Activated T-helper 9 cell treated with anti-CD3 and anti-CD28 coated beads, Interleukin-2, amount 50 U/mL, for 16 hours (primary cell): ENCODE data around the gene ANKRD65.
"Not testable (repeated sequence)": the region's sequence is repeated elsewhere in the genome, so short reads cannot be mapped to it uniquely, and the experiment has no call there.

Experiments used
- DNase-seq: peaks from one replicate; pipeline ENCODE4 v3.0.0-alpha.2; 2020; ENCODE audit warnings: low read depth

ANKRD65 gene

DNA sequence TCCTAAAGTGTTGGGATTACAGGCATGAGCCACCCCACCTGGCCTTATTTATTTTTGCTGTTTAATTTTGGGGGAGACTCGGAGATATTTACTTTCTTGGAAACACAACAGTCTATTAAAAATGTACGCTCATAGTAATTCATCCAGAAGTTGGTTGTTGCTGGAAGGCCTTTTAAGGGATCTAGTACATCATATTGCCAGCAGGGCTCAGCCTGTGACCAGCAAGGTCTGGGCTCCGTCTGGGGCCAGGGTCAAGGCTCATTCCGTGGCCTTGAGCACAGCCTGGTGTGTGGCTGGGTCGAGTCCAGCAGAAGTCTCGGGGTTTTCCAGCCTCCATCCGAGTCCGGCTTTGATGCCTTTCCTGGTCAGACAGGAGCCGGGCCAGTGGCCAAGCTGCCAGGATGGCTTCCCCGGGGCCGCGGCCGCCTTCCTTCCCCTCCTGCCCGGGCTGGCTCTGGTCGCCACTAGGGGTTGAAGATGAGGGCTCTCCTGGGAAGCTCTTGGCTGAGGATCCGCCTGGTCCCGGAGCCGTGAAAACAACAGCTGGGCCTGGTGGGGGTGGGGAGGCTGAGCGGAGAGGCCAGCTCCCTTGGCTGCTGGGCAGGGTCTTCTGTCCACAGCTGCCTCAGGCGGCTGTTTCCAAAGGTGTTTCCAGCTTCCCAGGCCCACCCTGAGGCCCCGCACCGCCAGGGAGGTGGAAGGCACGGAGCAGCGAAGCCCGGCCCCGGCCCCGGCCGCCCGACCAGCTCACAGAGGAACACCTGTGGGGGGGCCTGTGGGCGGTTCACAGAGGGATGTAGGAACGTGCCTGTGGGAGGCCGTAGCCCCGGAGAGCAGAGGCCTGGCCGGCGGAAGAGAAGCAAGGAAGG, 9.3 kb upstream of the ANKRD65 start:
- no peak for DNase-seq

DNA sequence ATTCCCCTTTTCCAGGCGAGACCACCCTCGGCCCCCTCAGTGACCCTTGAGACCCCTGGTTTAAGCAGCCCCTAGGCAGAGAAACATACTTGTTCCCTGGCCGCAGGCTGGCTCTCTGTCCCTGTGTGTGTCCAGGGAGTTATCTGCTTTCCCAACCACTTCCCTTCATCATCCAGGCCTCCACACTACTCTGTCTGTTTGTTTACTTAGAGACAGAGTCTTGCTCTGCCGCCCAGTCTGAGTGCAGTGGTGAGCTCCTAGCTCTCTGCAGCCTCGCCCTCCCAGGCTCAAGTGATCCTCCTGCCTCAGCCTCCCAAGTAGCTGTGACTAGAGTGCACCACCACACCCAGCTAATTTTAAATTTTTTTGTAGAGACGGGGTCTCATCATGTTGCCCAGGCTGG, 8.6 kb upstream of the ANKRD65 start:
- no peak for DNase-seq

DNA sequence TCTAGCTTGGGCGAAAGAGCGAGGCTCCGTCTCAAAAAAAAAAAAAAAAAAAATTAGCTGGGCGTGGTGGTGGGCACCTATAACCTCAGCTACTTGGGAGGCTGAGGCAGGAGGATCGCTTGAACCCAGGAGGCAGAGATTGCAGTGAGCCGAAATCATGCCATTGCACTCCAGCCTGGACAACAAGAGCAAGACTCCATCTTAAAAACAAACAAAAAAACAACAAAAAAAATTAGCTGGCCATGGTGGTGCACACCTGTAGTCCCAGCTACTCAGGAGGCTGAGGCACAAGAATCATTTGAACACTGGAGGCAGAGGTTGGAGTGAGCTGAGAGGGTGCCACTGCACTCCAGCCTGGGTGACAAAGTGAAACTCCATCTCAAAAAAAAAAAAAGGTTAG, 7.9 kb upstream of the ANKRD65 start:
- DNase-seq: not testable (repeated sequence)

DNA sequence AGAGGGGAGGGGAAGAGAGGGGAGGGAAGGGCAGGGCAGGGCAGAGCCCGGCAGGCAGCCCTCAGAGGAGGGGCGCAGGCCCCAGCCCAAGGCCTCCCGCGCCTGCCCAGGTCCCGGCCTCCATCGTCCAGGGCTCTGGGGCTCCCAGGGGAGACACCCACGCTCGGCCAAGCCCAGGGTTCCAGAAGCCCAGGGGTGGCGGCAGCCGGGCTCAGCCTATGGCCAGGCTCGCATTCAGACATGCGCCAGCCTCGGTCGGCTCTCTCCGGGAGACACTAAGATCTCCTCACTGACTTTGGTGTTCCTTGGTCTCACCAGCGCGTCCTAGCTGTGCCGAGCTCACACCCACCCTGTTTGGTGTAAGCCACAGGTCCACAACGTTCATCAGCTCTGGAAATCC, 7.1 kb upstream of the ANKRD65 start:
- DNase-seq: no peak

DNA sequence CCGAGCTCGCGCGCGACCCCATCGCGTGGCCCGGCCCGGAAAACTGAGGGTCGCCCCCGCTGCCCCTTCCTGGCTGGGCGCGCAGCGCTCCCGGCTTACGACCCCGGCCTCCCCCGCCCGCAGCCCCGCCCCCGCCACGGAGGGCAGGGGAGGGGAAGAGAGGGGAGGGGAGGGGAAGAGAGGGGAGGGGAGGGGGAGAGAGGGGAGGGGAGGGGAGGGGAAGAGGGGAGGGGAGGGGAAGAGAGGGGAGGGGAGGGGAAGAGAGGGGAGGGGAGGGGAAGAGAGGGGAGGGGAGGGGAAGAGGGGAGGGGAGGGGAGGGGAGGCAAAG, 6.7 kb upstream of the ANKRD65 start:
- DNase-seq: no peak

DNA sequence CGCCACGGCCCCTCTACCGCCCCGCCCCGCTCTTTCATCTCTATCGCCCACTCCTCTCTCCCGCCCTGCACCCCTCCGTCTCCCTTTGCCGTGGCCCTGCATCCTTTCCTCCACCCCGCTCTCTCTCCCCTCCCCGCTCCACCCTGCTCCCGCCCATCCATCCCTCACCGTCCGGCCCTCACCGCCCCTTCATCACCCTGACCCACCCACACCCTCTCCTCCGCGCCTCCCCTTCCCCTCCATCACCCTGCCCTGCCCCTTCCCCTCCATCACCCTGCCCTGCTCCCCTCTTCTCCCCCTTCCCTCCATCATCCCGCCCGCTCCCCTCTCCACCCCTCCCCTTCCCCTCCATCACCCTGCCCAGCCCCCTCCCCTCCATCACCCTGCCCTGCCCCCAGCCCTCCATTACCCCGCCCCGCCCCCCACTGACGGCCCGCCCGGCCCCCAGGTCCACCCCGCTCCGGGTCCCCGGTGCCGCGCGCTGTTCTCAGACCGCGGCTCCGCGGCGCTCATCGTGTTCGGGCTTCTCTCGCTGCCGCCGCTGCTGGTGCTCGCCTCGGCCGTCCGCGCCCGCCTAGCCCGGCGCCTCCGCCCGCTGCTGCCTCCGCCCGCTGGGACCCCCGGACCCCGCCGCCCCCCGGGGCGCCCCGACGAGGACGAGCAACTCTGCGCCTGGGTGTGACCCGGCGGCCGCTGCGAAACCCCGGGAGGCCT, 6.2 kb upstream of the ANKRD65 start:
- no peak for DNase-seq

DNA sequence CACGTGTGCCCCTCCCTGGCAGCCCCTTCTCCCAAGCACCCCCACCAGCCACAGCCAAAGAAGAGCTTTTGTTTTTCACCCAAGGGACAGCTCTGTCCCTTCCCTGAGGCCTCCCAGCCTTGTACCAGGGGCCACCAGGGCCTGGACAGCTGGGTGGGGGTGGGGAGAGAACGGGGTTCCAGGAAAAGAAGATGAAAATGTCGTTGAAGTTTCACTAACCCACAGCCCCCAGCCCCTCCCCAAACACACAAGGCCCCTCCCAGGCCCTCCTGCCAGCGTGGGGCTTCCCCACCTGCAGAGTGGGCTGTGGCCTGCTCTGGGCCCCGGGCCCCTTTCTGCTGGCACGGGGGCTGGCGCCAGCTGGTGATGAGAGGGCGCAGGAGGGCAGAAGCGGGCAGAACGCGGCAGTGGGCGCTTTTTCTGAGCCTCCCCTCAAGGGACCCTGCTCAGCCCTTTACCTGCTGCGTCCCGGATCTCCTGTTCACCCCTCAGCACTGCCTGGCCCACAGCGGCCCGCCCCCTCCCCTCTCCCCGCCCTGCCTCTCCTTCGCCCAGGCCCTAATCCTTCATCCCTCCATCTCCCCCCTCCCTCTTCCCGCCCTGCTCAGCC, 5.5 kb upstream of the ANKRD65 start:
- no peak for DNase-seq

DNA sequence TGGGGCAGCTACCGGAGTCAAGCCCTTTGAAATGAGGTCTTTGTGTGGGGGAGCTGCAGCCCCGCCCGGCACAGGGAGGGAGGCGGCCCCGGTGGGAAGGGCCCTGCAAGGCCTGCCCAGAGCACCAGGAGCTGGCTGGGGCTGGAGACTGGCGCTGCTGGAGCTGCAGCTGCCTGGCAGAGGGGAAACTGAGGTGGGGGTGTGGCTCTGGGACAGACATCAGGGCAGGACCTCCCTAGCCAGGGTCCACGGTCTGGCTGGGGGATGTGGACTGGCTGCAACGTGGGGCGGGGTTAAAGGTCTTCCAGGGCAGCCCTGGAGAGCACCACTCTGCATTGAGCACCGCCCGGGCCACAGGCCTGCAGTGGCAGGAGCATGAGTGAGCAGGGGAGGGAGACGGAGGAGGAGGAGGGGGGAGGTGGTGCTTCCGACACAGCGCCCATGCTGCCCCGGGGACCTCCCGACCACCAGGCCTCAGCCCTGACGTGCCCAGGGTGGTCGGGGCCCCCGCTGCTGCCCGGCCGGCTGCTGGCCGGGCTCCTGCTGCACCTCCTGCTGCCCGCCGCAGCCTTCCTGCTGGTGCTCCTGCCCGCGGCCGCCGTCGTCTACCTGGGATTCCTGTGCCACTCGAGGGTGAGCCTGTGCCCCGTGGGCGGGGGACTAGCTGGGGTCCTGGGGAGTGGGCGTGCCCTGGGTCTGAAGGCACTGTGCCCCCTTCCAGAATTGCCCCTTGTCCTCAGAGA, 4.8 kb upstream of the ANKRD65 start:
- DNase-seq: no peak

DNA sequence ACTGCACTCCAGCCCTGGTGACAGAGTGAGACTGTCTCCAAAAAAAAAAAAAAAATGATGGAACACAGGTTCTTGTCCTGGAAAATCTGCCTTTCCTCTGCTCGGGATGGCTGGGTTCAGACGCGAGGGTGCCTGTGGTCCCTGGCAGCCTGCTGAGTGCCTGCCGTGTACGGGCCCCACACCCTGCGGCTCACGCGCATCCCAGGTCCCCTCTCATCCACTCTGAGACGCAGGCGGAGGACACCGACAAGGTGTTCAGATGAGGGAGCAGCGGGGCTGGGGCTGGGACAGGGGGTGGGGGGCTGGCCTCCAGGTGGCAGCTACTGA, 4.3 kb upstream of the ANKRD65 start:
- no peak for DNase-seq

DNA sequence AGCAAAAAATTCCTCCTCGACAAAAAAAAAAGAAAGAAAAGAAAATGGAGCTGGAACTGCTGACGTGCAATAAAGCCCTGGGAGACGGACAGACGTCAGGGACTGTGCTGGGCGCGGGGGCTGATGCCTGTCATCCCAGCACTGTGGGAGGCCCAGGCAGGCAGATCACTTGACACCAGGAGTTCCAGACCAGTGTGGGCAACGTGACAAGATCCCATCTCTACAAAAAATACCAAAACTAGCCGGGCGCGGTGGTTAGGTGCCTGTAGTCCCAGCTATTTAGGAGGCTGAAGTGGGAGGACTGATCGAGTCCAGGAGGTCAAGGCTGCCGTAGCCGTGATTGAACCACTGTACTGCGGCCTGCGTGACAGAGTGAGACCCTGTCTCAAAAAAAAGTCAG, 3.6 kb upstream of the ANKRD65 start:
- no peak for DNase-seq

DNA sequence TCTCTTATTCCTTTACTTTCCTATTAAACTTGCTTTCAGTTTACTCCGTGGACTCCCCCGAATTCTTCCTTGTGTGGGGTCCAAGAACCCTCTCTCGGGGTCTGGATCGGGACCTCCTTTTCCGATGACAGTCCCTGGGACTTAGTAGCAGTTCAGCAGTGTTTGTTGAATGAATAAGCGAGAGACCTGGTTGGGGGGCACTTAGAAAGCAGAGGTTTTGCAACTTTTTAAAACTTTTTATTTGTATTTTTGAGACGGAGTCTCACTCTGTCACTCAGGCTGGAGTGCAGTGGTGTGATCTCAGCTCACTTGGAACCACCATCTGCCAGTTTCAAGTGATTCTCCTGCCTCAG, 2.1 kb upstream of the ANKRD65 start:
- no peak for DNase-seq

DNA sequence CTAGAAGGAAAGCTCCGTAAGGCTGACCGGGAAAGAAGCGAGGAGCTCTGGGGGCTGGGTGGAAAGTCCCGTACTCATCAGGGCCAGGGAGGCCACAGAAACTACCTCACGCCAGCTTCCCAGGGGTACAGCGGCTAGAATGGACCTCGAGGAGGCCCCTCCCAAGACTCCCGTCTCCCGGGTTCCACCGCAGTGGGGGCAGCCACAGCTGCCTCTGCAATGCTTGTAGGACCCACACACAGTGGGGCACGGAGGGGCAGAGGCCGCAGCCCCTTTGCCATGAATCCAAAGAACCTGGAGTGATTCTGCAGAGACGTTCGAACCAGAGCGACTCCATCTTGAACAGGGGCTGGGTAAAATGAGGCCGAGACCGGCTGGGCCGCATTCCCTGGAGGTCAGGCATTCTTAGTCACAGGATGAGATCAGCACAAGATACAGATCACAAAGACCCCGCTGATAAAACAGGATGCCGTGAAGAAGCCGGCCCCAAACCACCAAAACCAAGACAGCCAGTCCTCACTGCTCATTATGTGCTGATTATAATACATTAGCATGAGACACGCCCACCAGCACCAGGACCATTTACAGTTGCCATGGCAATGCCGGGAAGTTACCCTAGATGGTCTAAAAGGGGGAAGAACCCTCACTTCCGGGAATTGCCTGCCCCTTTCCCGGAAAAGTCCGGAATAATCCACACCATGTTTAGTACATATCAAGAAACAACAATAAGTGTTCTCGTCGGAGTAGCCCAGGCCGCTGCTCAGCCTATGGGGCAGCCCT, 1.6 kb upstream of the ANKRD65 start:
- DNase-seq: no peak

DNA sequence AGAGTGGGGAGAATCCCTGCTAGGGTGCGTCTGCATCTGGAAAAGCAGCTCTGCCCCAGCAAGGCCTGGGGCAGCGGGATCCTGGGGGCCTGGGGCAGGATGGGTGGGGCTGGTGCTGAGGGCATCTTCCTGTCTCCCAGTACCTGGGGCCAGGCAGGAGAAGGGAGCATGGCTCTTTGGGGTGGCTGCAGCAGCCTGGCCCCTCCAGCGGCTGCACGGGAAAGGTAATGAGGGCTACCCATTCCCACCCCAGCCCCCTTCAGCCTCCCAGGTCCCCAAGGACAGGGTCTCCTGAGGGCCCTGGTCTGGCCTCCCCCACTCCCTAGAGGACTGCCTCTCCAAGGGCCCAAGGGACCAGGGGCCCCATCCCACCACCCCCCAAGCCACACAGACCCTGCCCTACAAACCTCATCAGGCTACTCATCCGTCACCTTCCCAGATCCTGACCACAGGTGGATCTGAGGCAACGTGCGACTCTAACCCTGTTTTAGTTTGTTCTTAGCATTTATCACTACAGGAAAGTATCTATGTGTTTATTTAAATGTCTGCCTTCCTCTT, 910 bp upstream of the ANKRD65 start:
- no peak for DNase-seq

DNA sequence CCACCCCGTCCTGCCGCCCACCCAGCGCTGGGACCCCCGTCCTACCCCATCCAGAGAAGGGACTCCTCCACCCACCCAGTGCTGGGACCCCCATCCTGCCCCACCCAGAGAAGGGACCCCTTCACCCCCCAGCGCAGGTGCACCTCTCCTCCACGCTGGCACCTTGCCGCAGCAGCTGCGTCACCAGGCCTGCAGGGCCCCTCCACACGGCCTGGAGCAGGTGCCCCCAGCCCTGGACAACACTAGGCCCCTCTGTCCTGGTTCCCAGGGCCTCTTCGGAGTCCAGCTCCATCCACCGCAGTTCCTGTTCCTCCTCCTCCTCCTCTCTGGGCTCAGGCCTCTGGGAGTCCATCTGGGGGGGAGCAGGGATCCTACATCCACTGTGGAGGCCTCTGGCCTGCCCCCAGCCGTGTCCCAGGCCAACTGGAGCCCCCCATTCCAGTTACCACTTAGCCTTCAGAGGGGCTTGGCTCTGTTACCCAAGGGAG, 378 bp downstream of the ANKRD65 start:
- DNase-seq: no peak

DNA sequence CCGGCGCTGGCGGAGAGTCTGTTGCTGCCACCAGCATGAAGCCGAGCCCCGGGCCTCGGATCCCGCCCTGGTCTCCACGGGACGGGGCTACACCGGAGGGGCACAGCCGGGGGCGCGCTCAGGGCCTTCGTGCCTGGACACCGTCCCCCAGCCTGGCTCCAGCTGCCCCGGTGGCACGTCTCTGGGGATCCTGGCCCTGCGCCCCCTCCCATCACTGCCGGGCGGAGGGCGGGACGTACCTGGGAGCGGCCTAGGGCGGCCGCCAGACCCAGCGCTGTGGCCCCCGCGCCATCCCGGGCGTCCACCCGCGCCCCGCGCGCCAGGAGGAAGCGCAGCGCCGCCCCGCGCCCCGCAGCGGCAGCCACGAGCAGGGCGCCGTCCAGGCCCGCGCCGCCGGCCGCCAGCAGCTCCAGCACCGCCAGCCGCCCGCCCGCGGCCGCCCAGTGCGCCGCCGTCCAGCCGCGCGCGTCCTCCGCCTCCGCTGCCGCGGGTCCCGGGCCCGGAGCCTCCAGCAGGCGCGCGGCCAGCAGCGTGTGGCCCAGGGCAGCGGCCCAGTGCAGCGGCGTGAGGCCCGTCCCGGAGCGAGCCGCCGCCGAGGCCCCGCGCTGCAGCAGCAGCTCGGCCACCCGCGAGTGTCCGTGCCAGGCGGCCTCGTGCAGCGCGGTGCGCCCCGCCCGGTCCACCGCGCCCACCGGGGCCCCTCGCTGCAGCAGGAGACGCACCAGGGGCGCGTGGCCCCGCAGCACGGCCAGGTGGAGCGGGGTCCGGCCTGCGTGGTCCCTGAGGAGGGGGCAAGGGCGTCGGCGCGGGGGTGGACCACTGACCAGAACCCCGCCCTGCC, 1.0 kb downstream of the ANKRD65 start:
- no peak for DNase-seq

DNA sequence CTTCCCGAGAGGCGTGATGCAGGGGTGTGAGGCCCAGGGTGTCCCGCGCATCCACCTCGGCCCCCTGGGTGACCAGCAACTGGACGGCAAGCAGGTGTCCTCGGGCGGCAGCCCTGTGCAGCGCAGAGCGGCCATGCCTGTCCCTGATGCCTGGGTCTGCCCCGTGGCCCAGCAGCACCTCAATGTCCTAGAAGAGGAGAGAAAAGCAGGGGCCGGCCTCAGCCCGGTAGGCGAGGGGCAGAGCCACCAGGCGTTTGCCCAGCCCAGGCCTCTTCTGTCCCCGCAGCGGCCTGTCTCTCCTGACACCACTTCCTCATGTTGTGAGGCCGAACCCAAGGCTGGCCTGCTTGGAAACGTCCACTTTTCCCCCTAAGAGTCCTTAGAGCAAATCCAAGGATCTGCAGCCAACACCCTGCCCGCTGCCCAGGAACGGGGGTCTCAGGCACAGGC, 1.7 kb downstream of the ANKRD65 start:
- DNase-seq: no peak

DNA sequence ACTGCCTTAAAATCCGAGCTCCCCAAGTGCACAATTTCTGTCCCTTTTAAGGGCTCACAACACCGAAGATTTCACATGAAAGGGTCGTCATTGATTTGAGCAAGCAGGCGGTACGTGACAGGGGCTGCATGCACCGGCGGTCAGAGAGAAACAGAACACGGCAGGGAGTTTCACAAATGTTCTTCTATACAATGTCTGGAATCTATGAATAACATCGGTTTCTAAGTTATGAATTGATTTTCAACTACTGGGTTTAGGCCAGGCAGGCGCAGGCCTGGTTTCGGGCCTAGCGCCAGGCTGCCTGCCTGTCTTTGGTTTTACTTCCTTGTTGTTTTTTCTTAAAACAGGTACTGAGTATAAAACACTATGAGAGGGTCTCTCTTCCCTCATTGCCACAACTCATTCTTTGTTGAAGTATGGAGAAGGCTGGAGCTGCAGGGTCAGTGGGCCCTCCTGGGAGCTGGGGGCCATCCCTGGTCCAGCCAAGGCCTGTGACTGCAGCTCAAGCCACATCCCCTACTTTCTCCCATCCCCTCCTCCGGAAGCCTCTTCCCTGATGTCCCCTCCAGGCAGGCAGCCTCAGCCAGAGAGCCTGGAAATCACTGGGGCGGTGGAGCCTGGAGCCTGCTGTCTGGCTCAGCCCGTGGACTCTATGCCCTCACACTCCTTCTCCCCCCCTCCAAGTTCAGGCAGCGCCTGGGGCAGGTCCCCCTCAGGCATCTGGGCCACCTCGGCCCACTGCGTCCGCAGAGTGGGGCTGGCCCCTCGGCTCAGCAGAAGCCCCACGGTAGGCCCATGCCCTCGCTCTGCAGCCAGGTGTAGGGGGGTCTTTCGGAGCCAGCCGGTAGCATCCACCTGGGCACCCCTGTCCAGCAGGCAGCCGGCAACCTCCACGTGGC, 2.4 kb downstream of the ANKRD65 start:
- no peak for DNase-seq

DNA sequence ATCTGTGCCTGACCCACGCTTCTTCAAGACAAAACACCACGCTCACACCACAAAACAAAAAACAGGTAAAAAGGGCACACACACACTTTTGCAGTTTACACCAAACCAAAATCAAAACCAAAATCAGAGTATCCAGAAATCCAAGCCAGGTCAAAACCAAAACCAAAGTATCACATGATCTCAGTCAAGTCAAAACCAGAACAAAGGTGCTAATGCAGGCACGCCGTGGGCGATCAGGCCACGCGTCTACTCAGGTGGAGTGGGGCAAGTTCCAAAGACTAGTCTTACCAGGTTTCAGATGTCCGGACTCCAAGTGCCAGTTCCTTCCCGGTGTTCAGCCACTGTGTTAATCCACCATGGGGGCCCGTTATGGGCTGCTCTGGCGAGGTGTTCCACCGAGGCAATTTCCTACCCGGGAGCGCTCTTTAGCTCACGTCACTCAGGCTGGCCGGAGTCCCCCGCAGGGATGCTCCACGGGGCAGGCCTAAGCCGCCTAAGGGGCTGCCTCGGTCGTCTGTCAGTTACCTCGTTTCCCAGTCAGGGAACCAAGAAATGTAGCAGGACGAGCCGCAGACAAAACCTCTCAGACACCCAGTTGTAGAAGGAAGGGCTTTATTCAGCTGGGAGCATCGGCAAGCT, 3.1 kb downstream of the ANKRD65 start:
- DNase-seq: not testable (repeated sequence)

DNA sequence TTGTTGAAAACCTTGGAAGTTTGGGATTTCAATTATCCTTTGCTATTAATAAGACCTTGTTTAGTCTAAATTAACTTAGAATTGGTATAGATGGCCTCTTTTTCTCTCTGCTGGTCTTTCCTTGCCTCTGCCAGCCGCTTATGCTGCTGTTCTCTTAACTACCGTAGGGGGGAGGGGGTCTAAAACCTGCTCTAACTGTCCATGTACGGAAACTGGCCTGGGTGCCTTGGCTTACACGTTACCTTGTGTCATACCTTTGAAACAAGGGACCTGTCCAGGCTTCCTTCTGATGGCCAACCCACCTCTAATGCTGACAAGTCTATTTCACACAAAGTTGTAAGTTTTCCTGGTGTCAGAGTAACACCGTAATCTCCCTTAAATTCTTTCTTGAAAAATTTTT, 3.7 kb downstream of the ANKRD65 start:
- not testable (repeated sequence) for DNase-seq
